Measurements from ENCODE around the gene IL36B. TPM values are rescaled to one million over a fixed set of nuclear protein-coding genes. Genes with fewer than 3 reads are reported as not detected.

IL36B gene
- total RNA-seq, 2 experiments from 2014 or later: not detected

DNA sequence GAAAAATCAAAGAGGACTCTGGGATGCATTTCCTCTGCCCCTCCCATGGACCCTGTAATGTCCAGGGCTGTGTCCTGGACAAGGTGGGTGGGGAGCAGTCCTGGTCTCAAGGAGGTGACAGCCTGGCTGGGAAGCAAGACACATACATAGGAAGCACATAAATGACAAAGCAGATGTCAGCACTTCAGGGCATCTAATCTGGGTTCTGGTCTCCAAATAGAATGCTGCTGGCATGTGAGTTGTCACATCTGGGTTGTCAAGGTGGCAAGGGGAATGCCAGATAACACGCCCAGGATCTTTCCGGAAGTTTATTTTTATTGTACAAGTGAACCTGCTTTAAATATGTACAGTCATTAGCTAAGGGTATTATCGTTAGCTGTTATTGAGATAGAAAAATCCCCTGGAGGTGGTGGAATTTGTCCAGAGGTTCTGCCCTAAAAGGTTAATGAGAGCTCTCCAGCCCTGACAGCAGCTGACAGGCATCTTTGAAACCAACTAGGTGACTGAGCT is 20.7 kb upstream of the IL36B start:
- no peak for TF ChIP-seq CTCF (IDR thresholded peaks at IDR 0.05)
- H3K27me3 ChIP-seq (ENCODE audit: control insufficient read depth in 1 of 2, insufficient read depth in 2 of 2, low read length in 2 of 2): no peaks in the 10 kb centered on the region
- CTCF ChIA-PET: no interaction called here
- no peaks in the 10 kb centered on the region for H3K27me3 Mint-ChIP-seq
- peaks cover 8% of the 10 kb centered on the region for H3K4me1 ChIP-seq (ENCODE audit: insufficient read depth, low read length)
- ATAC-seq (ENCODE audit: poor library complexity) (no peak), DNase-seq (no peak)
- intact Hi-C loops (cut with DNase I, micrococcal nuclease): no loop called here
- H3K9me3 ChIP-seq (ENCODE audit: control insufficient read depth in 1 of 2, insufficient read depth in 1 of 2, low read length in 2 of 2): no peaks in the 10 kb centered on the region
- POLR2A ChIA-PET: interaction anchor here (0.6 kb wide), 1 partner anchor 34 kb away, joined by 5 read pairs; no protein-coding TSS in a partner anchor
- H3K36me3 Mint-ChIP-seq (ENCODE audit: low read depth): no peaks in the 10 kb centered on the region
- peaks cover 8% of the 10 kb centered on the region for H3K4me1 Mint-ChIP-seq (ENCODE audit: low read depth)
- no peak overlapping the region for H3K27ac Mint-ChIP-seq
- H3K4me3 ChIP-seq (ENCODE audit: low read length): no peak overlapping the region
- no peaks in the 10 kb centered on the region for H3K9me3 Mint-ChIP-seq
- no peaks in the 10 kb centered on the region for H3K36me3 ChIP-seq (ENCODE audit: insufficient read depth, low read length)
- H3K27ac ChIP-seq (ENCODE audit: low read depth in 1 of 2, low read length in 2 of 2): no peak overlapping the region
- H3K4me3 Mint-ChIP-seq: no peak overlapping the region

DNA sequence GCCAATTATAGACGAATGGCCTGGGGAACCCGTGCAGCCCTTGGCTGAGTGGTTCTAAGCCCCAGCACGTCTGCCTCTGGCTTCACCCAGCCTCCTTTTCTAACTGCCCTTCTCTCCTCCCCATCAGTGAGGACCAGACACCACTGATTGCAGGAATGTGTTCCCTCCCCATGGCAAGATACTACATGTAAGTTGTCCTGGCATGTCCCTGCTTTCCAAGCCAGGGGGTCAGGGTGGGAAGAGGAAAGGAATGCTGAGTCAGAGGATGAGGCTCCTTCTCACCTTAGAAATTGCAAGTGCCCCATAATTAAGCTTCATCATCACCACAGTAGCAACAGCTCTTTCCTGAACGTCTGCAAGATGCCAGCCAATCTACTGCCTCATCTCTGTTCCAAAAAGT is 19.9 kb upstream of the IL36B start:
- Mint-ChIP-seq H3K9me3 (no peaks in the 10 kb centered on the region), H3K27ac (no peak overlapping the region), H3K4me3 (no peak overlapping the region), H3K36me3 (ENCODE audit: low read depth) (no peaks in the 10 kb centered on the region), H3K4me1 (ENCODE audit: low read depth) (peaks cover 8% of the 10 kb centered on the region), H3K27me3 (no peaks in the 10 kb centered on the region)
- intact Hi-C loops (cut with DNase I, micrococcal nuclease): no loop called here
- no peak for TF ChIP-seq CTCF (IDR thresholded peaks at IDR 0.05)
- Histone ChIP-seq H3K4me1 (ENCODE audit: insufficient read depth, low read length) (peaks cover 8% of the 10 kb centered on the region), H3K27ac (ENCODE audit: low read depth in 1 of 2, low read length in 2 of 2) (no peak overlapping the region), H3K4me3 (ENCODE audit: low read length) (no peak overlapping the region), H3K36me3 (ENCODE audit: insufficient read depth, low read length) (no peaks in the 10 kb centered on the region), H3K27me3 (ENCODE audit: control insufficient read depth in 1 of 2, insufficient read depth in 2 of 2, low read length in 2 of 2) (no peaks in the 10 kb centered on the region), H3K9me3 (ENCODE audit: control insufficient read depth in 1 of 2, insufficient read depth in 1 of 2, low read length in 2 of 2) (no peaks in the 10 kb centered on the region)
- DNase-seq: no peak
- POLR2A ChIA-PET: no interaction called here
- CTCF ChIA-PET: no interaction called here
- ATAC-seq (ENCODE audit: poor library complexity): no peak

- CTCF ChIA-PET: no interaction called here
- Mint-ChIP-seq H3K36me3 (ENCODE audit: low read depth) (no peaks in the 10 kb centered on the region), H3K4me1 (ENCODE audit: low read depth) (peaks cover 8% of the 10 kb centered on the region), H3K4me3 (no peak overlapping the region), H3K27me3 (no peaks in the 10 kb centered on the region), H3K27ac (no peak overlapping the region), H3K9me3 (no peaks in the 10 kb centered on the region)
- no peak for ATAC-seq (ENCODE audit: poor library complexity)
- H3K4me1 ChIP-seq (ENCODE audit: insufficient read depth, low read length): peaks cover 8% of the 10 kb centered on the region
- POLR2A ChIA-PET: no interaction called here
- H3K9me3 ChIP-seq (ENCODE audit: control insufficient read depth in 1 of 2, insufficient read depth in 1 of 2, low read length in 2 of 2): no peaks in the 10 kb centered on the region
- H3K27ac ChIP-seq (ENCODE audit: low read depth in 1 of 2, low read length in 2 of 2): no peak overlapping the region
- no peak overlapping the region for H3K4me3 ChIP-seq (ENCODE audit: low read length)
- H3K36me3 ChIP-seq (ENCODE audit: insufficient read depth, low read length): no peaks in the 10 kb centered on the region
- no peak for TF ChIP-seq CTCF (IDR thresholded peaks at IDR 0.05)
- intact Hi-C loops (cut with DNase I, micrococcal nuclease): no loop called here
- DNase-seq: no peak
- no peaks in the 10 kb centered on the region for H3K27me3 ChIP-seq (ENCODE audit: control insufficient read depth in 1 of 2, insufficient read depth in 2 of 2, low read length in 2 of 2)
Observed at GRCh38 chr2:113070606-113070975, 17.9 kb upstream of the IL36B start.

All from CD4-positive, alpha-beta T cell (primary cell).